Colonic mucosa (tissue), 4 donors: ENCODE measurements around the gene EFR3B. TPM values are rescaled to one million over a fixed set of nuclear protein-coding genes. Genes with fewer than 3 reads are reported as not detected.
"Not testable (repeated sequence)": the region's sequence is repeated elsewhere in the genome, so short reads cannot be mapped to it uniquely, and the experiment has no call there.

Experiments
- DNase-seq: peaks from one replicate; pipeline ENCODE4 v3.0.0-alpha.2; 2020
- H3K27ac ChIP-seq: fragments of 200-600 bp; one replicate; pipeline ENCODE4 v1.8.0; 2021
- H3K27me3 ChIP-seq: fragments of 200-600 bp; one replicate; pipeline ENCODE4 v1.8.0; 2021
- H3K36me3 ChIP-seq: fragments of 200-600 bp; one replicate; pipeline ENCODE4 v1.8.0; 2021
- H3K4me1 ChIP-seq: fragments of 200-600 bp; one replicate; pipeline ENCODE4 v1.8.0; 2021; ENCODE audit warnings: mild to moderate bottlenecking
- H3K4me3 ChIP-seq: fragments of 200-600 bp; one replicate; pipeline ENCODE4 v1.8.0; 2021
- H3K9ac ChIP-seq, 2 donors: one replicate each; pipeline ENCODE4 v1.7.0; 2013; ENCODE audit warnings: control low read depth in 2 of 2, low read depth in 2 of 2, low read length in 2 of 2
- H3K9me3 ChIP-seq: fragments of 200-600 bp; one replicate; pipeline ENCODE4 v1.8.0; 2021
- intact Hi-C: fragments of 100-400 bp; cut with DNase I; formaldehyde crosslinking; loops from one replicate; pipeline ENCODE4 v1.14.1; 2022
- total RNA-seq, 2 donors: library from RNA; stranded (reverse); fragmentation: NEBNext Ultra II Directional in 1 of 2; extraction: Animal tissue kit (Norgen Biotek cat#: 25700) in 1 of 2; gene quantifications; one replicate each; pipeline ENCODE4 v1.2.1, GENCODE V29; 2021
- TF ChIP-seq, protein P1 (sequence below): fragments of 200-600 bp; IDR thresholded peaks from one replicate; pipeline ENCODE4 v1.8.0; 2022; ENCODE audit warnings: antibody characterized with exemption, mild to moderate bottlenecking
- donor health status: healthy.
- donor health status: DM: no; HTN: no; CAD: no.
- donor health status: DM: no; HTN: no; CAD: no.

The EFR3B gene
- total RNA-seq, 2 donors from 2014 or later, result 1.7 to 1.8 TPM

- Histone ChIP-seq H3K4me1 (no peaks in the 10 kb centered on the region), H3K4me3 (peak overlapping the region; percentile 23), H3K9ac (no peak overlapping the region), H3K27ac (no peak overlapping the region), H3K27me3 (peaks cover 4% of the 10 kb centered on the region), H3K9me3 (no peaks in the 10 kb centered on the region), H3K36me3 (no peaks in the 10 kb centered on the region)
- intact Hi-C loops, result no loop called here
- TF ChIP-seq, protein P1, sequence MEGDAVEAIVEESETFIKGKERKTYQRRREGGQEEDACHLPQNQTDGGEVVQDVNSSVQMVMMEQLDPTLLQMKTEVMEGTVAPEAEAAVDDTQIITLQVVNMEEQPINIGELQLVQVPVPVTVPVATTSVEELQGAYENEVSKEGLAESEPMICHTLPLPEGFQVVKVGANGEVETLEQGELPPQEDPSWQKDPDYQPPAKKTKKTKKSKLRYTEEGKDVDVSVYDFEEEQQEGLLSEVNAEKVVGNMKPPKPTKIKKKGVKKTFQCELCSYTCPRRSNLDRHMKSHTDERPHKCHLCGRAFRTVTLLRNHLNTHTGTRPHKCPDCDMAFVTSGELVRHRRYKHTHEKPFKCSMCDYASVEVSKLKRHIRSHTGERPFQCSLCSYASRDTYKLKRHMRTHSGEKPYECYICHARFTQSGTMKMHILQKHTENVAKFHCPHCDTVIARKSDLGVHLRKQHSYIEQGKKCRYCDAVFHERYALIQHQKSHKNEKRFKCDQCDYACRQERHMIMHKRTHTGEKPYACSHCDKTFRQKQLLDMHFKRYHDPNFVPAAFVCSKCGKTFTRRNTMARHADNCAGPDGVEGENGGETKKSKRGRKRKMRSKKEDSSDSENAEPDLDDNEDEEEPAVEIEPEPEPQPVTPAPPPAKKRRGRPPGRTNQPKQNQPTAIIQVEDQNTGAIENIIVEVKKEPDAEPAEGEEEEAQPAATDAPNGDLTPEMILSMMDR, result no peak
- peak; percentile 64 for DNase-seq
These were observed 119.3 kb downstream of the EFR3B start for GRCh38 chr2:25161055-25161781.

GRCh38 chr2:25162061-25162460 is 120.2 kb downstream of the EFR3B start:
- H3K4me1 ChIP-seq, H3K9me3 ChIP-seq, H3K36me3 ChIP-seq, H3K9ac ChIP-seq, DNase-seq, intact Hi-C loops, H3K27ac ChIP-seq, H3K27me3 ChIP-seq, H3K4me3 ChIP-seq: not testable (repeated sequence)

- Histone ChIP-seq H3K27ac (no peak overlapping the region), H3K9me3 (no peaks in the 10 kb centered on the region), H3K9ac (no peak overlapping the region), H3K4me3 (no peak overlapping the region), H3K27me3 (peaks cover 32% of the 10 kb centered on the region), H3K36me3 (no peaks in the 10 kb centered on the region), H3K4me1 (no peaks in the 10 kb centered on the region)
- intact Hi-C loops, result no loop called here
- no peak for DNase-seq
- TF ChIP-seq, protein P1, result no peak
These were observed 122.7 kb downstream of the EFR3B start for GRCh38 chr2:25164561-25164960.

GRCh38 chr2:25165992-25166875 is 124.4 kb downstream of the EFR3B start:
- Histone ChIP-seq H3K36me3 (no peaks in the 10 kb centered on the region), H3K9me3 (no peaks in the 10 kb centered on the region), H3K27me3 (peaks cover 37% of the 10 kb centered on the region), H3K27ac (no peak overlapping the region), H3K4me1 (no peaks in the 10 kb centered on the region), H3K4me3 (no peak overlapping the region), H3K9ac (no peak overlapping the region)
- intact Hi-C loops, result no loop called here
- DNase-seq, result peak; percentile 53
- TF ChIP-seq, protein P1, result peak; percentile 27

DNA sequence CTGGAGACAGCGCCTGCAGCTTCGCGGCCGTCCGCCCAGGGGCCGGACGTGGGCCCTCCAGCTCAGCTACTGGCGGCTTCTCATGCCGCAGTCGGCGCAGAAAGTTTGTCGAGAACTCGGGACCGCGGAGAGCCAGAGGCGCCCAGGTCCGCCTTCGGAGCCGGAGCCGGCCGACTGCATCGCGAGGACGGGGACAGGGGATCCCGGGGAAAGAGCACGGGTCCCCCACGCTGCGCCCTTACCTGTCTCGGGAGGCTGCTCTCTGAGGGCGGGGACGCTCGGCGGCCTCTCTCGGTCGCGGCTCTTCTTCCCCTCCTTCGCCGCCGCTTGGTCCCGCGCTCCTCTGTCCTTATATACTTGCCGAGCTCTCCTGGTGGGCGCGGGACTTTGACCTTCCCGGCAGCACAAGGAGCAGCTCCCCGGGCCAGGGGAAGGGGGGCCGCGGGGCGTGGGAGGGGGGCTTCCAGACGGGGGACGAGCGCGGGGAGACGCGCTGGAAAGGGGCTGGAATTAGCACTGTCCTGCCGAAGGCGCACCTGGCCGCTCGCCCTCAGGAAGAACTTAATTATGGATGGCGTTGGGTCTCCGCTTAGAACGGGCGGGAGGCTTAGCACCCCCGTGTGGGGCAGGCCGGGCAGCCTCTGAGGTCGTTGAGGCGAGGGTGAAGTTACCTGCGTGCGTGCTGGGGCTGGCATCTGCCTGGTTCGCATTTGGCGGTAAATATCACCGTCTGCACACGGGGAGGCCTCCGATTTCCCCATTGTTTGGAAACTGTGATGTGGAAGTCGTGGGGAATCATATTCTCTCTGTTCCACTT is 126.6 kb downstream of the EFR3B start, which contains the start of gene POMC:
Gene POMC (minus strand): TSS at position 325 of the 817 bp plus-strand sequence. CDS start 3,808 bp downstream, outside the sequence.
- DNase-seq, result no peak

More for the DNA sequence above, 126.6 kb downstream of the EFR3B start, which contains the start of gene POMC:
- Histone ChIP-seq H3K4me1 (no peaks in the 10 kb centered on the region), H3K4me3 (peak within 1 kb of the TSS; percentile 36), H3K27me3 (peaks cover 37% of the 10 kb centered on the region), H3K36me3 (no peaks in the 10 kb centered on the region), H3K9me3 (no peaks in the 10 kb centered on the region), H3K9ac (peak within 1 kb of the TSS in 1 of 2 donors; percentile 17), H3K27ac (no peak within 1 kb of the TSS)
- intact Hi-C loops, result no loop called here
- TF ChIP-seq, protein P1, result no peak
